ENCODE results near the gene CCDC57.

Gene CCDC57

DNA sequence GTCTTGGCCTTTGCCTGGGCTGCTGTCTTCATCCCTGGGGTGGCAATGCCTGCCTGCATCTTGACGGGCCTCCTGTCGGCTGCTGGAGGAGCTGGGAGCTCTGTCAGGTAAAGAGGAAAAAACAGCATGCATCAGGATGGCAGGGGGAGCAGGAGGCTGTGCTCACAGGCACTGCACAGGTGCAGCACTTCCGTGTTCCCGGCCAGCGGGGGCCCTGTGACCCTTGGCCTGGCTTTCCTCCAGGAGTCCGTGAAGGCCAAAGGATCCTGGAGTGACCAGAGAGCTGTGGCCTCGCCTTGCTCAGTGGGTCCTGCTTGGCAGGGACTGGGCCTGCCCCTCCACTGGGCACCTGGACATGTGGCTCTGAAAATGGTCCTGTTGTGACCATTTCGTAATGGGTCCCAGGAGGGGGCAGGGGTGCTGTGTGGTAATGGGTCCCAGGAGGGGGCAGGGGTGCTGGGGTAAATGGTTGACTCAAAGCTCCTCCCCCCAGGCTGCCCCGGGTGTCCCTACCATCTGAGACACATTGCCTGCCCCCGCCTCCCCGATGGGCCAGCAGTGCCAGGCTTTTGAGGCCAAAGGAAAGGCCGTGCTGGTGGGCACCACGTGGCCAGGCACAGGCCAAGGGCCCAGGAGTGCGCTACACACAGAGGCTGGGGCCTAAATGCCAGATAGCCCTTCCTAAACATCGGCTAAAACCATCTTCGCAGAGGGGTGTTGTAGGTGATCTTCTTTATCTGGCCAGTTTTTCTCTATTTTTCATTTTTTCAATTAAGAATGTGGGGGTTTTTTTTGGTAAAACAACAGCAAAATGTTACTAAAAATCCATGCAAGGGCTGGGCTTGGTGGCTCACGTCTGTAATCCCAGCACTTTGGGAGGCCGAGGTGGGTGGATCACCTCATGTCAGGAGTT, 110.6 kb downstream of the CCDC57 start:
- DNase-seq, result no peak

GRCh38 chr17:82101301-82101715, 111.3 kb downstream of the CCDC57 start:
- no peak for DNase-seq

DNA sequence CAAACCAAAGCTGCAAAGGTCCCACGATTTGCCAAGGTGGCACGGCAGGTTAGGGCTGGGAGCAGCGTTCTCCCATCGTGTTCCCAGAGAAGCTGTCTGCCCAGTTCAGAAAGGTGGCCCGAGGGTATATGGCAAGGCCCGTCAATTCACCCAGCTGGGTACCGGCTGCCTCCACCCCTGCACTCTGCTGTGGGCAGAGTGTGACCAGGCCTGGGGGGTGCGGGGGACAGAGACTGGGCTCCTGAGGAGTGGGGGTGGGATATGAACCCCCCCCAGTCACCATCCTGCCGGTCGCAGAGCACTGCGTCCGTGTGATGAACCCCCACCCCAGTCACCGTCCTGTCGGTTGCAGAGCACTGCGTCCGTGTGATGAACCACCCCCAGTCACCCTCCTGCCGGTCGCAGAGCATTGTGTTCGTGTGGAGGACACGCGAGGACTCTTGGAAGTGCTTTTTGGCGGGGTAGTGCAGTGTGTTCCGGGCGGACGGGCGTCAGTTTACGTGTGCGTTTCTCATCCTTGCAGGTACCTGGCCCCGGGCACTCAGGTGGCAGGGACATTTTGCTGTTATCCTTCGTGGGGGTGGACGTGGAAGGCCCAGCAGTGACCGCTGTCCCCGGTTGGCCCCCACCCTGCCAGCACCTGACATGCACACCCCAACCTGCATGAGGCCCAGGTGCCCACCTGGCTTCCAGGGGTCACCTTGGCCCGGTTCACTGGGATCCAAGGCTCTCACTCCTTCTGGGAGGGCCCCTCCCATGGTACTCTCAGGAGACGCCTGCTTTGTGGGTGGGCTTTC, 111.9 kb downstream of the CCDC57 start:
- no peak for DNase-seq

GRCh38 chr17:82098939-82099763, 113.5 kb downstream of the CCDC57 start:
- DNase-seq, result no peak

GRCh38 chr17:82098169-82098938, 114.3 kb downstream of the CCDC57 start, which contains the start of gene FASN:
Gene FASN, minus strand, starts transcription at chr17:82098236. Its CDS starts 1,791 bp downstream, at chr17:82096445.
- DNase-seq, result peak; percentile 94

DNA sequence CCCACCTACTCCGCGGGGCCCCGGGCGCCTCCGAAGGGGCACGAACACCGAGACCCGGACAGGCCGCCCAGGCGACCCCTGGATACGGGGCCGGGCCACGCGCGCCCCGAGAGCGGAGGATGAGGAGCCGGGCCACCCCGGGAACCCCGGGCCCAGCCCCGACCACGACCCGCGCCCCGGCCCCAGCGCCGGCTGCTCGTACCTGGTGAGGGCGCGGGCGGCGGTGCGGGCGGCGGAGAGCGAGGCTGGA, 114.8 kb downstream of the CCDC57 start:
- DNase-seq, result no peak

DNA sequence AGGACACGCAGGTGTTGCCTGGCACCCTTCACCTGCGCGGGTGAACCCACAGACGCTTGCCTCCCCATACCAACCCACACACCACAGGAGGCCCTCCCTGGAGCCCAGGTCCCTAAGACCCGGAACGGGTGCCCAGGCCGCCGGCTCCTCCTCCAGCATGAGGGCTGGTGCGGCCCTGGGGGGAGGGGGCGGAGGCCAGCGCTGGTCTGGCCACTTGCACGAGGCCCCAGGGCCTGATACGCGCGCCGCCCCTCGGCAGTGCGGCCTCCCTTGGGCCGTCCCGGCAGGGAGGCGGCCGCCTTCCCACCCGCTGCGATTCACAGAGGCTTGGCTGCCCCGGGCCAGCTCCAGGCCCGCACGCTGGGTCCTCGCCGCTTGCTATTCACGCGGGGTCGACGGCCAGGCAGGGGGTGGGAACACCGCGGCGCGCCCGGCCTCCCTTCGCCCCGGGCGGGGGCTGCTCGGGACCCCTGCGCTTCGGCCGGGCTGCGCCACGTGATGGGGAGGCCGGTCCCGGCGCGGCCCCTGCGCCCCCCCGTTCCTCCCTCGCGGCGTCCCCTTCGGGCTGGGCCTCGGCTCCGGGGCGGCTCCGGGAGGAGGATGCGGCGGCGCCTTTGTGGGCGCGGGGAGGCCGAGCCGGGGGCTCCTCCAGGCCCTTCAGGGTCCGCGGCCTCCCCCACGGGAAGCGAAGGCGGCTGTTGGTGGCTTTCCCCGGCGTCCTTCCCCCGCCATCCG, 115.3 kb downstream of the CCDC57 start:
- no peak for DNase-seq

DNA sequence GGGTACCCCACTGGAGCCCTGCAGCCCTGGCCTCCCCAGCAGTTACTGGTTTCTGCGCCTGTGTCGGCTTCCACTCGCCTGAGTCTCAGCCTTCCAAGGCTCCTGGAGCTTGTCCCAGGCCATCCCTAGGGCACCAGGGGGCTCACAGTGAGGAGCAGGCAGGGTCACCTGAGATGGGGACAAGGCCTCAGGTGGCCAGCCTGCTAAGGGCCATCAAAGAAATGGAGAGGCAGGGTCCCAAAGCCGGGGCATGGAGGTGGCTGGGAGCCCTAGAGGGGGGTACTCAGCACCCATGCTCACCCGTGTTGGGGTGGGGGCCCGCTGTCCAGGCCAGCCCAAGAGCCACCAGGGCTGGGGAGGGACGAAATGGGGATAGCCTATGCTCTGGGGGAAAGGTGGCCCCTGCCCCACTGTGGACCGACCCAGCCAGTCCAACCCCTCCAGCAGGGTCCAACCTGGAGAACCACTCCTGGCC, 115.9 kb downstream of the CCDC57 start:
- DNase-seq, result no peak

DNA sequence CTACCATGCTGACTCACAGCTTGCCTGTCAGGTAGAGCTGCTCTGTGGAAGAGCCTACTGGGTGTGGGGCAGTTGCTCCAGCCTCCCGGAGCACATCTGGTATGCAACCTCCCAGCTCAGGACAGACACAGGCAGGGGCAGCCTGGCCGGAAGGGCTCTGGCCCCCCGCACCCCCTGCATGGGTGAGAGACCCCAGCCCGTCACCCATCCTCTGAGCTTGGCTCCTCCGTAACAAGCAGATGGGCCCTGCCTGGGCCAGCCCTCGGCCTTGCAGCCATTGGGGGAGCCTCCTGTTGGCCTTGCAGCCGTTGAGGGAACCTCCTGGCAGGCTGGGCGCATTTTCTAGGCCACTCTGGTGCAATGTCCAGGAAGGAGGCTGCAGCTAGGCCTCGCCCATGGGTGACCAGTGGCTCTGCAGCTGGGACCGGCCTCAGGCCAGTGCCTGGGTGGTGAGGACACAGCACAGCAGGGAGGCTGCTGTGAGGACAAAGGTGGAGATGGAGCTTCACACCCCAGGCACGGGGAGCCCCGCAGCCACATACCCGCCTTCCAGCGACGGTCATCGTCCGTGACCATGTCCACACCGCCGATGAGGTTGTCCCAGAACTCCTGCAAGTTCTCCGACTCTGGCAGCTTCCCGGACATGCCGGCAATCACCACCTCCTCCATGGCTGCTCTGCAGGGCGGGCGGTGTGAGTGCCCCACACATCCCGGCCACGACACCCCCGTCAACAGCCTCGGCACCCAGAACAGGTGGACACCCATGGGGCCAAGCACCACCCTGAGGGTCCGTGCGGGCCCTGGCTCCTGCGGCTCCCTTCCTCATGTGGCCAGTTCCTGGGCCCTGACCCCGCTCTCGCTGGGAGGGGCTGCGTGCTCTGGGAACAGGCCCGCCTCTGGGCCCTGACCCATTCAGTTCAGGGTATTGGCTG, 116.6 kb downstream of the CCDC57 start:
- DNase-seq, result no peak

DNA sequence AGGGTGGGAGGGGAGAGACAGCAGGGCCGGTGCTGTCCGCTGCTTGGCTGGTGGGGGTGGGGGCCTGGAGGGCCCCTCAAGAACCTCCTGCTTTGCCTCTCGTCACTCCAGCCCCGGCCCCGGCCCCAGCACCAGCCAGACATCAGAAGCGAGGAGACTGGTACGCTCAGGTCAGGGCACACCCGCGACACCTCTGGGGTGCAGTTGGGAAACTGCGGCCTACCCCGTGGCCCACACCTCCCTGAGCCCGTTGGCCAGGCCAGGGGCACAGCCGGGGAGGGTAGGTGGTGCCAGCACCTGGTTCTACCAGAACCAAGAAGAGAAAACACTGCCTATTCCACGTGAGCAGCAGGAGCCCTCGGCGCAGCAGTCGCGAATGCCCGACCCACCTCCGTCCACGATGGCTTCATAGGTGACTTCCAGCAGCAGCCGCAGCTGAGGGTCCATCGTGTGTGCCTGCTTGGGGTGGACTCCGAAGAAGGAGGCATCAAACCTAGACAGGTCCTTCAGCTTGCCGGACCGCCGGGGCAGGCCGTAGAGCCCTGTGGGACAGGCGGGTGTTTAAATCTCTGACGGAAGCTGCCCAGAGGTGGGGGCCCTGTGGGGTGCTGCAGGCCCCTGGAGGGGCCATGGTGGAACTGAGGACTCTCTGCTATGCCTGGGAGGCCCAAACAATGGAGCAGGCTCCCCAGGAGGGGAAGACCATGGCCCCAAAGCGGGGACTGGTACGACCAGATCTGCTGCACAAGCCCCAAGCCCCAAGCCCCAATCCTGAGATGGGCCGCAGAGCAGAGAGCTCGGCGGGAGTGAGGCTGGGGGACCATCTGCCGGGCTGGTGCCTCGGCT, 117.5 kb downstream of the CCDC57 start:
- DNase-seq, result no peak

GRCh38 chr17:82092995-82093751, 119.5 kb downstream of the CCDC57 start:
- DNase-seq, result no peak

DNA sequence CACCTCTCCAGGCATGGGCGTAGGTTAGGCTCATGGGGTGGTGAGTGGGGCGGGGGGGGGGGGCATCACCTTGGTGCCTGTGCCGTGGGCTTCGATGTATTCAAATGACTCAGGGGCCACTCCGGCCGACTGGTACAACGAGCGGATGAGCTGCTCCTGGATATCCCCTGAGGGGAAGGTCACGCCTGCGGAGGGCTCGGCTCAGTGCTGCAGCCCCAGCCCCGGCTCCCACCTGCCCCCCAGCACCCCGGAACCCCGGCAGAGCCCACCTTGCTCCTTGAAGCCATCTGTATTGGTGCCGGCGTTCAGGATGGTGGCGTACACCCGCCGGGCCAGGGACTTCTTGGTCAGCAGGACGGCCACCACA, 120.0 kb downstream of the CCDC57 start:
- DNase-seq, result no peak

GRCh38 chr17:82092094-82092586, 120.5 kb downstream of the CCDC57 start:
- DNase-seq, result no peak

- DNase-seq, result no peak
These were observed 121.2 kb downstream of the CCDC57 start for GRCh38 chr17:82091264-82092066.

- no peak for DNase-seq
These were observed 121.9 kb downstream of the CCDC57 start for GRCh38 chr17:82090549-82091263.

- no peak for DNase-seq
These were observed 122.7 kb downstream of the CCDC57 start for GRCh38 chr17:82089723-82090548.

Measured in GDM1 (cell line).